ENCODE results near the gene TMEM187. TPM values are rescaled to one million over a fixed set of nuclear protein-coding genes. Genes with fewer than 3 reads are reported as not detected.

Gene TMEM187
- polyA plus RNA-seq, 2 of the 4 experiments (the other 2 are of a cell fraction): 7.8 to 10.6 TPM

GRCh38 chrX:154011376-154012335 lies 39.1 kb downstream of the TMEM187 start:
- Histone ChIP-seq H3K4me1 (peaks cover 13% of the 10 kb centered on the region; the same call in 2 of the 3 replicates), H3K9me3 (no peaks in the 10 kb centered on the region), H3K4me2 (no peak overlapping the region), H3K27ac (0 out of 6 replicates have a peak overlapping the region, but pooled peaks of 1 of the 2 experiments have one; percentile 51), H3K4me3 (no peak overlapping the region)
- ChIA-PET CTCF (interaction anchor here (0.7 to 3.0 kb wide), 8 partner anchors 16 to 299 kb away, joined by 3 to 15 read pairs (median 6); no protein-coding TSS in a partner anchor), POLR2A (no interaction called here)
- no peak for TF ChIP-seq ZSCAN20 (CRISPR knock-in tag; IDR thresholded peaks at IDR 0.05)
- no peak for TF ChIP-seq FOXS1 (CRISPR knock-in tag; IDR thresholded peaks at IDR 0.05)
- TF ChIP-seq ZFP36 (IDR thresholded peaks at IDR 0.05; ENCODE audit: borderline replicate concordance, partially characterized antibody): no peak
- TF ChIP-seq HEYL (CRISPR knock-in tag; IDR thresholded peaks at IDR 0.05): no peak
- TF ChIP-seq, protein P1, sequence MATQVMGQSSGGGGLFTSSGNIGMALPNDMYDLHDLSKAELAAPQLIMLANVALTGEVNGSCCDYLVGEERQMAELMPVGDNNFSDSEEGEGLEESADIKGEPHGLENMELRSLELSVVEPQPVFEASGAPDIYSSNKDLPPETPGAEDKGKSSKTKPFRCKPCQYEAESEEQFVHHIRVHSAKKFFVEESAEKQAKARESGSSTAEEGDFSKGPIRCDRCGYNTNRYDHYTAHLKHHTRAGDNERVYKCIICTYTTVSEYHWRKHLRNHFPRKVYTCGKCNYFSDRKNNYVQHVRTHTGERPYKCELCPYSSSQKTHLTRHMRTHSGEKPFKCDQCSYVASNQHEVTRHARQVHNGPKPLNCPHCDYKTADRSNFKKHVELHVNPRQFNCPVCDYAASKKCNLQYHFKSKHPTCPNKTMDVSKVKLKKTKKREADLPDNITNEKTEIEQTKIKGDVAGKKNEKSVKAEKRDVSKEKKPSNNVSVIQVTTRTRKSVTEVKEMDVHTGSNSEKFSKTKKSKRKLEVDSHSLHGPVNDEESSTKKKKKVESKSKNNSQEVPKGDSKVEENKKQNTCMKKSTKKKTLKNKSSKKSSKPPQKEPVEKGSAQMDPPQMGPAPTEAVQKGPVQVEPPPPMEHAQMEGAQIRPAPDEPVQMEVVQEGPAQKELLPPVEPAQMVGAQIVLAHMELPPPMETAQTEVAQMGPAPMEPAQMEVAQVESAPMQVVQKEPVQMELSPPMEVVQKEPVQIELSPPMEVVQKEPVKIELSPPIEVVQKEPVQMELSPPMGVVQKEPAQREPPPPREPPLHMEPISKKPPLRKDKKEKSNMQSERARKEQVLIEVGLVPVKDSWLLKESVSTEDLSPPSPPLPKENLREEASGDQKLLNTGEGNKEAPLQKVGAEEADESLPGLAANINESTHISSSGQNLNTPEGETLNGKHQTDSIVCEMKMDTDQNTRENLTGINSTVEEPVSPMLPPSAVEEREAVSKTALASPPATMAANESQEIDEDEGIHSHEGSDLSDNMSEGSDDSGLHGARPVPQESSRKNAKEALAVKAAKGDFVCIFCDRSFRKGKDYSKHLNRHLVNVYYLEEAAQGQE (IDR thresholded peaks at IDR 0.05): no peak
- TF ChIP-seq RNF2 (IDR thresholded peaks at IDR 0.05; ENCODE audit: borderline replicate concordance, low read depth): no peak
- no peak for TF ChIP-seq HOXB5 (CRISPR knock-in tag; IDR thresholded peaks at IDR 0.05)
- no peak for TF ChIP-seq ZC3H11A (IDR thresholded peaks at IDR 0.05)
- TF ChIP-seq, protein P2, sequence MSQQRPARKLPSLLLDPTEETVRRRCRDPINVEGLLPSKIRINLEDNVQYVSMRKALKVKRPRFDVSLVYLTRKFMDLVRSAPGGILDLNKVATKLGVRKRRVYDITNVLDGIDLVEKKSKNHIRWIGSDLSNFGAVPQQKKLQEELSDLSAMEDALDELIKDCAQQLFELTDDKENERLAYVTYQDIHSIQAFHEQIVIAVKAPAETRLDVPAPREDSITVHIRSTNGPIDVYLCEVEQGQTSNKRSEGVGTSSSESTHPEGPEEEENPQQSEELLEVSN (IDR thresholded peaks at IDR 0.05; ENCODE audit: borderline replicate concordance, low read depth): no peak
- TF ChIP-seq CHD2 (IDR thresholded peaks at IDR 0.05; ENCODE audit: low read length, partially characterized antibody): no peak
- no peak for TF ChIP-seq ATOH8 (CRISPR knock-in tag; IDR thresholded peaks at IDR 0.05; ENCODE audit: low read depth)
- no peak for TF ChIP-seq RAD21 (conservative IDR thresholded peaks at IDR 0.05 in 1 of 2, IDR thresholded peaks at IDR 0.05 in 1 of 2)
- TF ChIP-seq JUN (IDR thresholded peaks at IDR 0.05): no peak
- TF ChIP-seq SMC3 (IDR thresholded peaks at IDR 0.05): no peak
- no peak for TF ChIP-seq KDM5A (IDR thresholded peaks at IDR 0.05)
- no peak for TF ChIP-seq RFX5 (IDR thresholded peaks at IDR 0.05)
- TF ChIP-seq RARB (CRISPR knock-in tag; IDR thresholded peaks at IDR 0.05): no peak
- ATAC-seq (no peak), DNase-seq (ENCODE audit: low read depth in 1 of 2, low spot score in 1 of 2) (no peak), FAIRE-seq (no peak)
- WGBS (ENCODE audit: missing lambda C conversion rate): 90% methylated on average over 17 of the region's 18 CpGs

DNA sequence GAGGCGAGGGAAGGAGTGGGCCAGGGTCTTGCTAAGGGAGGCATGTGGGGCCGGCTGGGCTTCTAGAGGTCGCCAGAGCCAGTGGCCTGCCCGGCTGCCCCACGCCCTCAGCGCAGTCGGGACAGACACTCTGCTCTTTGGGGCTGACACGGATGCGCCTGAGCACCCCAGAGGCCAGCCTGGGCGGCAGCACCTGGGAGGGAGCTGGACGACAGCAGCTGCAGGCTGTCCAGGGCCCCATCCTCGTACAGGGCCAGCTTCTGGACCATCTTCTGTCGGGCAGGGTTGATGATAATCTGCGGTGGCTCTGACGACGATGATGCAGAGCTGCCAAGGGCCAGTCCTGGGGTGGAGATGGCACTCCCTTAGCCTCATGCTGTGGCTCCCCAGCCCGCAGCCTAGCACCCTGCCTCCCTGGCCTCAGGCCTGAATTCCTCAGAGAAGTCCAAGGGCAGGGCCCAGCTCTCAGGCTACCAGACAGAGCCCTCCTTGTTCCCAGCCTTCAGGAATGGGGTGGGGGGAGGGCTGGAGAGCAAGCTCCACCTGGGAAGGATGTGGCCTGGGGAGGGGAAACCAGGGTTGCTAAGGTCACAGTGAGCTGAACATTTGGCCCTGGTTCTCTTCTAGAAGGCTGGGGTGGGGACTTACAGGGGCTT lies 39.9 kb downstream of the TMEM187 start:
- H3K4me2 ChIP-seq: no peak overlapping the region
- ChIA-PET POLR2A (no interaction called here), CTCF (interaction anchor here (0.7 to 3.0 kb wide), 27 partner anchors 8 to 298 kb away, joined by 3 to 22 read pairs (median 8); no protein-coding TSS in a partner anchor)
- H3K9me3 ChIP-seq: no peaks in the 10 kb centered on the region
- no peak for DNase-seq (ENCODE audit: low read depth in 1 of 2, low spot score in 1 of 2)
- H3K4me3 ChIP-seq: no peak overlapping the region
- no peak for ATAC-seq
- FAIRE-seq: no peak
- 84% methylated on average over 9 of the region's 17 CpGs for WGBS (ENCODE audit: missing lambda C conversion rate)
- H3K27ac ChIP-seq: peak overlapping the region in 1 of 2 experiments; percentile 27; a peak in 1 of 6 replicates
- peaks cover 13% of the 10 kb centered on the region; the same call in 2 of the 3 replicates for H3K4me1 ChIP-seq
- TF ChIP-seq EP300 (IDR thresholded peaks at IDR 0.05) (no peak), MYC (IDR thresholded peaks at IDR 0.05; ENCODE audit: borderline replicate concordance, low read length) (no peak), ZFP36 (IDR thresholded peaks at IDR 0.05; ENCODE audit: borderline replicate concordance, partially characterized antibody) (no peak), CBX2 (IDR thresholded peaks at IDR 0.05; ENCODE audit: borderline replicate concordance, low read depth) (no peak), ATOH8 (CRISPR knock-in tag; IDR thresholded peaks at IDR 0.05; ENCODE audit: low read depth) (no peak), CEBPB (IDR thresholded peaks at IDR 0.05) (no peak), TP53 (CRISPR knock-in tag; IDR thresholded peaks at IDR 0.05) (no peak), NR3C1 (IDR thresholded peaks at IDR 0.05) (no peak), FOSB (CRISPR knock-in tag; IDR thresholded peaks at IDR 0.05) (no peak), BHLHE40 (IDR thresholded peaks at IDR 0.05; ENCODE audit: low read depth, low read length) (no peak), KDM5A (IDR thresholded peaks at IDR 0.05) (no peak)
- TF ChIP-seq, protein P3, sequence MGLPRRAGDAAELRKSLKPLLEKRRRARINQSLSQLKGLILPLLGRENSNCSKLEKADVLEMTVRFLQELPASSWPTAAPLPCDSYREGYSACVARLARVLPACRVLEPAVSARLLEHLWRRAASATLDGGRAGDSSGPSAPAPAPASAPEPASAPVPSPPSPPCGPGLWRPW (IDR thresholded peaks at IDR 0.05): no peak

Measured in A549 (cell line).